ENCODE measurements around the gene PLA2G6.
A peak's percentile ranks its signal among the peaks of the same experiment; 100 is the strongest.

PLA2G6 gene

GRCh38 chr22:38181453-38182200 is at the start of gene PLA2G6:
Gene PLA2G6, minus strand, starts transcription at chr22:38181830. Its CDS starts 12,404 bp downstream, at chr22:38169426.
- DNase-seq (ENCODE audit: low read depth, low spot score) = peak; percentile 93

GRCh38 chr22:38230916-38231315 is 49.3 kb upstream of the PLA2G6 start:
- no peak for DNase-seq (ENCODE audit: low read depth, low spot score)

- DNase-seq (ENCODE audit: low read depth, low spot score) = no peak
These were observed 48.6 kb upstream of the PLA2G6 start for GRCh38 chr22:38230108-38230825.

GRCh38 chr22:38228873-38229740 is 47.5 kb upstream of the PLA2G6 start:
- DNase-seq (ENCODE audit: low read depth, low spot score) = no peak

GRCh38 chr22:38228326-38228872 is 46.8 kb upstream of the PLA2G6 start:
- no peak for DNase-seq (ENCODE audit: low read depth, low spot score)

- DNase-seq (ENCODE audit: low read depth, low spot score) = no peak
These were observed 45.4 kb upstream of the PLA2G6 start for GRCh38 chr22:38226853-38227649.

- no peak for DNase-seq (ENCODE audit: low read depth, low spot score)
These were observed 41.8 kb upstream of the PLA2G6 start for GRCh38 chr22:38223289-38223960.

- DNase-seq (ENCODE audit: low read depth, low spot score) = no peak
These were observed 41.1 kb upstream of the PLA2G6 start for GRCh38 chr22:38222797-38223119.

- no peak for DNase-seq (ENCODE audit: low read depth, low spot score)
These were observed 40.5 kb upstream of the PLA2G6 start for GRCh38 chr22:38221908-38222796.

GRCh38 chr22:38221407-38221806 is 39.8 kb upstream of the PLA2G6 start:
- DNase-seq (ENCODE audit: low read depth, low spot score) = no peak

GRCh38 chr22:38220653-38221386 is 39.2 kb upstream of the PLA2G6 start:
- DNase-seq (ENCODE audit: low read depth, low spot score) = no peak

- no peak for DNase-seq (ENCODE audit: low read depth, low spot score)
These were observed 38.5 kb upstream of the PLA2G6 start for GRCh38 chr22:38220163-38220562.

GRCh38 chr22:38219632-38220031 is 38.0 kb upstream of the PLA2G6 start:
- DNase-seq (ENCODE audit: low read depth, low spot score) = no peak

GRCh38 chr22:38218661-38219622 is 37.3 kb upstream of the PLA2G6 start:
- DNase-seq (ENCODE audit: low read depth, low spot score) = no peak

GRCh38 chr22:38215156-38216038 is 33.8 kb upstream of the PLA2G6 start:
- DNase-seq (ENCODE audit: low read depth, low spot score) = no peak

GRCh38 chr22:38214302-38215056 is 32.8 kb upstream of the PLA2G6 start:
- DNase-seq (ENCODE audit: low read depth, low spot score) = peak; percentile 20

All from activated CD4-positive, CD25-positive, alpha-beta regulatory T cell treated with anti-CD3 and anti-CD28 coated beads, Interleukin-2, amount 50 U/mL, for 16 hours (primary cell).